ENCODE measurements around the gene RBM33.

DNA sequence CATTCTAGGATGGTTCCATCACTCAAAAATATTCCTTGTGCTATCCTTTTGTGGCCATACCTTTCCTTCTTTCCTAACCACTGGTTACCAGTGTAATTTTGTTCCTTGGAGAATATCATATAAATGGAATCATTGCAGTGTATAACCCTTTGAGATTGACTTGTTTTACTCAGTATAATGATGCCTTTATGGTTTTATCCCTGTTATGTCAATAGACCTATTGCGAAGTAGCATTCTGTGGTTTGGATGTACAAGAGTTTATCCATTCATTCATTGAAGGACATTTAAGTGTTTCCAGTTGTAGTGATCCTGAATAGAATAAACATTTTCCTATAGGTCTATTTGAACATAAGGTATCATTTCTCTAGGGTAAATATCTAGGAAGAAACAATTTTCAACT is 54.2 kb downstream of the RBM33 start:
- TF ChIP-seq, protein P1, sequence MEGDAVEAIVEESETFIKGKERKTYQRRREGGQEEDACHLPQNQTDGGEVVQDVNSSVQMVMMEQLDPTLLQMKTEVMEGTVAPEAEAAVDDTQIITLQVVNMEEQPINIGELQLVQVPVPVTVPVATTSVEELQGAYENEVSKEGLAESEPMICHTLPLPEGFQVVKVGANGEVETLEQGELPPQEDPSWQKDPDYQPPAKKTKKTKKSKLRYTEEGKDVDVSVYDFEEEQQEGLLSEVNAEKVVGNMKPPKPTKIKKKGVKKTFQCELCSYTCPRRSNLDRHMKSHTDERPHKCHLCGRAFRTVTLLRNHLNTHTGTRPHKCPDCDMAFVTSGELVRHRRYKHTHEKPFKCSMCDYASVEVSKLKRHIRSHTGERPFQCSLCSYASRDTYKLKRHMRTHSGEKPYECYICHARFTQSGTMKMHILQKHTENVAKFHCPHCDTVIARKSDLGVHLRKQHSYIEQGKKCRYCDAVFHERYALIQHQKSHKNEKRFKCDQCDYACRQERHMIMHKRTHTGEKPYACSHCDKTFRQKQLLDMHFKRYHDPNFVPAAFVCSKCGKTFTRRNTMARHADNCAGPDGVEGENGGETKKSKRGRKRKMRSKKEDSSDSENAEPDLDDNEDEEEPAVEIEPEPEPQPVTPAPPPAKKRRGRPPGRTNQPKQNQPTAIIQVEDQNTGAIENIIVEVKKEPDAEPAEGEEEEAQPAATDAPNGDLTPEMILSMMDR (conservative IDR thresholded peaks at IDR 0.05; ENCODE audit: low read depth, low read length): no peak
- TF ChIP-seq EZH2 (IDR thresholded peaks at IDR 0.05; ENCODE audit: borderline replicate concordance, low read depth, low read length, poor library complexity, severe bottlenecking): no peak
